HG03064 (cell line): ENCODE measurements around the gene SYVN1.

Experiments
- ATAC-seq: cut with Tn5 transposase; IDR thresholded peaks from one replicate; pipeline ENCODE4 v1.9.1; 2021; ENCODE audit warnings: low read depth; ENCODE audit not compliant: unreplicated experiment

SYVN1 gene

GRCh38 chr11:65114538-65115171 lies 19.7 kb downstream of the SYVN1 start:
- no peak for ATAC-seq

- ATAC-seq, result no peak
Measured at GRCh38 chr11:65113839-65114238, 20.5 kb downstream of the SYVN1 start.

- ATAC-seq, result no peak
Measured at GRCh38 chr11:65113361-65113756, 21.0 kb downstream of the SYVN1 start.

GRCh38 chr11:65112546-65113360 lies 21.6 kb downstream of the SYVN1 start:
- no peak for ATAC-seq

- ATAC-seq, result no peak
Measured at GRCh38 chr11:65111744-65112545, 22.4 kb downstream of the SYVN1 start, which contains the start of gene TM7SF2. Gene TM7SF2 (plus strand): TSS chr11:65111872. CDS start chr11:65112016, 144 bp downstream.

- ATAC-seq, result no peak
Measured at GRCh38 chr11:65111159-65111743, 23.1 kb downstream of the SYVN1 start.

- no peak for ATAC-seq
Measured at GRCh38 chr11:65110354-65110861, 23.9 kb downstream of the SYVN1 start.

GRCh38 chr11:65109231-65110198 lies 24.8 kb downstream of the SYVN1 start:
- no peak for ATAC-seq

GRCh38 chr11:65108469-65109123 lies 25.7 kb downstream of the SYVN1 start:
- ATAC-seq, result no peak

- ATAC-seq, result no peak
Measured at GRCh38 chr11:65107751-65108468, 26.4 kb downstream of the SYVN1 start.

- no peak for ATAC-seq
Measured at GRCh38 chr11:65107078-65107477, 27.2 kb downstream of the SYVN1 start.

- ATAC-seq, result no peak
Measured at GRCh38 chr11:65104628-65105027, 29.7 kb downstream of the SYVN1 start.

GRCh38 chr11:65103476-65103875 lies 30.8 kb downstream of the SYVN1 start:
- no peak for ATAC-seq

GRCh38 chr11:65102142-65103095 lies 31.9 kb downstream of the SYVN1 start:
- no peak for ATAC-seq

GRCh38 chr11:65100674-65101350 lies 33.5 kb downstream of the SYVN1 start:
- ATAC-seq, result no peak

GRCh38 chr11:65096926-65097325 lies 37.4 kb downstream of the SYVN1 start:
- no peak for ATAC-seq
